Activated T-helper 1 cell treated with Interleukin-2 at 50 U/mL for 16 hours (primary cell): Measurements from ENCODE around the gene EDAR.

Experiments used
- DNase-seq: peaks from one replicate; pipeline ENCODE4 v3.0.0-alpha.2; 2020; ENCODE audit warnings: low read depth

EDAR gene

DNA sequence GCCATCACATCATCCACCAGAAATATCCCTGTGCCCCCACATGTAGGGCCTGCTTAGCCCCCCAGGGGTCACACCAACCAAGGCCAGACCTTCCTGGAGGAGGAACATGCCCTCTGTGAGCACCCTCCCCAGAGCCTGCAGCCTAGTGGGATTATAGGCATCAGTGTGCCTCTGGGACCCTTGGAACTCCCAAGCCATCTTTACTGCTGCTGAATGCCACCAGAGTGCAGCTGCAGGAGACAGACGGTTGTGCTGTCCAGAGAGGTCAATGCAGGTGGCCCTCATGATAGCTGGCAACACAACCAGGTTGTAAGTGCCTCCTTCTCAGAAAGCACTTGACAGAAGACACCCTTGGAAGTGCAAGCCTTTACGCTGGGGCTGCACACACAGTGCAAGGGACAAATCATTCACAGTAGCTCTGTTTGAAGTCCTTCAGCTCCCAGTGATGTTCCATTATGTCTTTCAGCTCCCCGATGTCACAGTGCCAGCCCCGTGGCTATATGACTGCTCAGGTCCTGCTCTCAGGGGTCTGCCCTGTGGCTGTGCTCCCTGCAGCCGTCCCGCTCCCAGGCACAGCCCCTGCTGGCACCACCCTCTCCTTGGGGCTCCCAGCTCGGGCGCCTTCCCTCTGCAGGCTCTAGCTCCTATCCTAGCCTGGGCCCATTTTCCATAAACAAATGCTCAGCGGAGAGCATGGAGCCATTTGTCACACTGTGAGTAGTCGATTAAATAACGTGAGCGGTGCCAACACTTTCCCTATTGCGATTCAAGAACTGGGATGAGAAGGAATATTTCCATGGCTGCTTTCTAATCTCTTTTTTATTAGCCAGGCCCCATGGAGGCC is 65.1 kb downstream of the EDAR start:
- DNase-seq, result no peak

DNA sequence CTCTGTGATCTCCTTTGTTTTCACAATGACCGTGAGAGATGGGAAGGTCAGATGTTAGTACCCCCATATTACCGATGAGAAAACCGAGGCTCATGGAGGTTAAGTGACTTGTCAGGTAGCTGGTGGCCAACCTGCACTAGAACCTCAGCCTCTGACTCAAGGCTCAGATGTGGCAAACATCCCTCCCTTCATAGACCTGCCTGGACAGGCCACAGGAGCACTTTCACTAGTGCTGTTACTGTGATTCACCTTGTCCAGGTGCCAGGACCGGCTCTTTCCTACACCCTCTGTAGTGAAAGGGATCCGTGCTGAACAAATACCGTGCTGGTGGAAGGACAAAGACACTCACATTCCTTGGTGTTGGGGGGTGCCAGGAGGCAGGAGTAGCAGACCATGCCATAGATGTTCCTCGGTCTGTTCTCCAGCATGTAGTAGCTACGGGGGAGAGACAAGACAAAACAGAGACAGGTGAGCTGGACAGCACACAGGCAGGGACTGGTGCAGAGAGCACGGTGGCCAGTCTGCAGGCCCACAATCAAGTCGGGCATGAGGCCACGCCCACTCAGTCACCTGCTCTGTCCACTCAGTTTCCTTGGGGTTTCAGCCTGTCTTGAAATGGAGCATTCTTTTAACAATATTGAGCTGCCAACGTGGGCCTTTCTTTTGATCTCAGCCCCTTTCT is 65.9 kb downstream of the EDAR start:
- DNase-seq, result no peak

DNA sequence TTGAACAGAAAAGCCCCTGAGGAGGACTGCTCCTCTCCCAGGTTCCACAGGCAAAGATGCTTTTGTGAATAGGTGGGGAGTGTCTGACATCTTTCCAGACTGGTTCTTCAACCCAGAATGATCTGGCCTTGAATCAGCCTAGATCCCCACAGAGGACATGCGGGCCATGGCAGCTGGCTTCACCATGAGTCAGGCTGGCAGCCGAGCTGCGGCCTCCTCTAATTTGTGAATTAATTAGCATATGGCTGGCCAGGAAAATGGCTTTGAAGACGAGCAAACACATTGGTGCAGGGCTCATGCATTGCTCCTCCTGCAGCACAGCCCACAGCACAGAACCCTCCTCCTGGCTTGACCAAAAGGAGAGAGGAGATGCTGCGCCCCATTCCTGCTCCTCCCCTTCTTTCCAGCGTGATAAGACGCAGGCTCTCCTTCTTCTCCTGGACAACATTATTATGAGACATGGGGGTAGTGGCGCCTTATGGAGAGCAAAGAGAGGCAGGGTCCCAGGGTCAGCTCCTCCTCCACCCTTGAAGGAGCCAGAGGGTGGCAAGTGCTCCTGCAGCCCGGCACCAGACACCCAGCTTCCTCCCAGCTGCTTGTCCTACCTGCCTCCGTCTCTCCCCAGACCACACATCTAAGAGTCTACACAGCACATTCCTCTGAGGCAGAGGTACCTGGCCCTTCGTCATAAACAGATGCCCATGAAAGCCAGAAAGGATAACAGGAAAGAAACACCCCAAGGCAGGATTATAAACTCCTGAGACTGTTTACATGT is 66.7 kb downstream of the EDAR start:
- no peak for DNase-seq

DNA sequence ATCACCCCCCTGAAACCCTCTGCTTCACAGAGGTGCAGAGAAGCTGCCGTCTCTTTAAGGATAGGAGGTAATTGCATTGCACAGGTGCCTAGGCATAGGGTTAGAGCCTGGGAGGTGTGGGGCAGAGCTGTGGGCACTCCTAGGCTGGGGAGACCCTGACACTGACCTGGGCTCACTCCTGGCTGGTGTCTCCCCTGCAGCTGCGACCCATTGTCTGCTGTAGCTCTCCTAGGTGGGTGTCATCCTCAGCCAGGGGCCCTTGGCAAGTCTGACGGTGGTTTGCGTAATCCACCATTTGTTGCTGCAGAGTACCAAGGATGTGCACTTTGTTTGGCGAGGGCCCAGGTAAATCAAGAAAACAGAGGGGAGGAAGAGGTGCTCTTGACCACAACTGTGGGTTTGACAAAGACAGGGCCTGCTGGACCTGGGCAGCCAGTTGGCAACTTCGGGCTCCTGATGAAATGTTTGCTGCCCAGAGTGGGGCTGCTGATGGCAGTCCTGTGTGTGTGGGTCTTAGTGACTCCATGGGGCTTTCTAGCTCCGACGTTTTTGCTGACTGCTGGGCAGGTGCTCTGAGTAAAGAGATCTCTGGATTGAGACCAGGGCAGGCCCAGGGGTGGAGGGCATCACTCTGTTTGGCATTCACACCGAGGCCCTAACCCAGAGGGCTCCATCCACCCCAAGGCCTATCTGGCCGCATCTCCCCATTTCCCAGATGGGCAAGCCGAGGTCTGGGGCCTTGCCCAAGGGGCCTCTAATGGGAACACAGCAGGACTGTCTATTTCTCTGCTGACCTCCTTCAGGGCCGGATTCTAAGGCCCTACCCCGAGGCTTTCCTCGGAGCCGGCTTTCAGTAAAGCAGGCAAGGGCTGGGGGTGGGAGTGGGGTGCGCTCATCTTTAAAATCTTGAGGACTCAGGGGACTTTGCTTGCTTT is 67.7 kb downstream of the EDAR start:
- DNase-seq, result no peak

DNA sequence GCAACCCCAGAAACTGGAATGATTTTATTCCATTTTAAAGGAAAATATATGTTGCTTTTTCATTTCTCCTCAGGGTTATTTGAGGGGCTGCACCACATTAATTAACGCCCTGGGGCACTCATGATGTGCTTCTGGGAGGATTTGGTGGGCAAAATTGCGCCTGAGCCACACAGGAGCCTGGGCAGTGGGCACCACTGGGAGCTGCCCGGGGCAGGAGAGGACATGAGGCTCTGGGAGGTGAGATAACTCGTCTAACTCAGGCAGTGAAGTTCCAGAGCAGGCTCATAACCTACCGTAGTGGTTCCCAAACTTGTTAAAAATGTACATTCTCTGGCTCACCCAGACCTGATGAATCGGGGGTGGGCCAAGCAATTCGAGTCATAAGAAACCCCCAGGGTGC is 68.3 kb downstream of the EDAR start:
- no peak for DNase-seq

DNA sequence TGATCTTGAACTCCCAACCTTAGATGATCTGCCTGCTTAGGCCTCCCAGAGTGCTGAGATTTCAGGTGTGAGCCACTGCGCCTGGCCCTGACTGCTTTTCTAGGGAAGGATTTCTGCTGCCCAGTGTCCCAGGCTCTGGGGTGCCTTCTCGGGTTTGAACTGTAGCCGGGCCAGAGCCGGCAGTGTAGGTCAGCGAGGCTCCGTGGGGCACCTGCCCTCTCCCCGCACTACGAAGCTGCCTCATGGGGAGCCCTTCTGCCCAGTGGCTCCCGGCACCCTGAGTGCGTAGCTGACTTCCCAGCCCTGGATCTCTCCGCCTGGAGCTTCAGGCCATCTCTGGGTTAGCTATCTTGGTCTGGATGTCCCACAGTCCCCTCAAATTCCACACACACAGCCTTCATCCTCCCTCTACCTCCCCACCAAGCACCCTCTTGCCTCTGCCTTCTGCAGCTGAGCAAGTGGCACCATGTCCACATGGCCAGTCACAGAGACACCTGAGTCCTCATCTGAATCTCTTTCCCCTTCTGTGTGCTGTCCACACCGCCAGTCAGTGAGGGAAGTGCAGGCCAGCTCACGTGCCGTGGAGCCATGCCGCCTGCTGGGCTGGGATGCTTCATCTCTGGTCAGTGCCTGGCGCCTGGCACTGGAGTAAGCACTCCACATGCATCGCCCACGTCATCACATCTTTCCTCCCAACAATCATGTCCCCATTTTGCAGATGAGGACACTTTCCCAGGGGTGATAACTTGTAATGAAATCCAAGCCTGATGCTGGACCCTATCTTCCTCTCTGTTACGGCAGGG is 69.2 kb downstream of the EDAR start:
- DNase-seq, result no peak

DNA sequence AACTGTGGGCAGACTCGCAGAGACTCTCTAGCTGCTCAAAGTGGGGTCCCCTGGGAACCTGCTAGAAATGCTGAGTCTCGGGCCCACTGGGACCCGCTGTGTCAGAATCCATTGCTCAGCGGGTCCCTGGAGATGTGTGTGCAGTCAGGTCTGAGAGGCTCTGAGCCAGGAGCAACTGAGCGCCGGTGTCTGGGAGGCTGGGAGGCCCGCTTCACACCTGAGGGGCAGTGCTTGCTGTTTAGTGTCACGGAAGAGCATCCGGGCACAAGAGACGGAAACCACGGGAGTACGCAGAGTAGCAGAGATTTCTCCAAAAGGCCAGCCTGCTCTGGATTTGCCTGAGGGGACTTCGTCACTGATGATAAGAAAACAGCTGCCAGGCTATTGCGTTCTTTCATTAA is 70.1 kb downstream of the EDAR start:
- no peak for DNase-seq

DNA sequence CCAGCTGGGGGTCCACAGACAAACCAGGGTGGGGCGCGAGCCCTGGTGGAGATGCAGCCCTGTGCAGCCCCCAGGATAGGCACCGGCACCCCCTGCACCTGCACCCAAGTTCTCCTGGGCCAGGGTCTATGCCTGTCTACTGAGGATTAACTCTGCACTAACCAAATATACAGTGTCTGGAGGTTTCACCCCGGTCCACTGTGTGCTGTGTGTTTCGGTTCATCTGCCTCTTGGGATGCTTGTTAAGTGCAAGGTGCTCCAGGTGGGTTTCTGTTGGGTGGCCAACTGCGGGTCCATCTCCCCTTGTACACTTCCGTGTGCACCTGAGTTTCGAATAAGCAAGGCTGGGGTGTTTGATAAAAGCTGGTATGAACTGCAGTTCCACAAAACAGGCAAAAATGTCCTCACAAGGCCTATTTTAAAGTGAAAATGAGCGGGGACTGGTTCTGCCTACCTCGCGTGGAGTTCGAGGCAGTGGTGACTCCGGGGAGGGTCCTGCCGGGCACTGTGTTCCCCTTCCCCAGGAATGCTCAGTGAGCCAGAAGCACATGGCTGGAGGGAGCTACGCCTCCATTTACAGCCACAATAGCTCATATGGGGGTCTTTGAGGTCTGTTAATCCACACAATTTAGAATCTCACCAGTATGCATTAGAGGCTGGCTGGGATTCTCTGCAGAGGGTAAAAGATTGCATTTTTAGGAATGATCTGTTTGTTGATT is 70.7 kb downstream of the EDAR start:
- no peak for DNase-seq

DNA sequence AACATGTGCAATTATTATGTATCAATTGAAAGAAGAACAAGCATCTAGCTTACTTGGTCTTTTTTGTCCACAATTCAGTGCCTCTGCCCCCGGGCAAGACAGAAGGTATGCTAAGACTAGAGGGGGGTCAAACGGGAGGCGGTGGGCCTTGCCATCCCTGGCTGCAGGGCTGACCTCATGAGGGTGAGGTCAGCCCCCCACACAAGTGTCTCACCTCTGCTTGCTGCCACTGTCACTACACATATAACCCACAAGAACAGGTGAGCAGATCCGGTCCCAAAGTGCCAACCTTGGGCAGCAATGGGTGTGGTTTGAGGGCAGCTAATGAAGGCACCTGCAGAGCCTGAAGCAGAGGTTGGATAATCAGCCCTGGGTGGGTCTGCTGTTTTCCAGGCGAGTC is 71.5 kb downstream of the EDAR start:
- DNase-seq, result no peak

DNA sequence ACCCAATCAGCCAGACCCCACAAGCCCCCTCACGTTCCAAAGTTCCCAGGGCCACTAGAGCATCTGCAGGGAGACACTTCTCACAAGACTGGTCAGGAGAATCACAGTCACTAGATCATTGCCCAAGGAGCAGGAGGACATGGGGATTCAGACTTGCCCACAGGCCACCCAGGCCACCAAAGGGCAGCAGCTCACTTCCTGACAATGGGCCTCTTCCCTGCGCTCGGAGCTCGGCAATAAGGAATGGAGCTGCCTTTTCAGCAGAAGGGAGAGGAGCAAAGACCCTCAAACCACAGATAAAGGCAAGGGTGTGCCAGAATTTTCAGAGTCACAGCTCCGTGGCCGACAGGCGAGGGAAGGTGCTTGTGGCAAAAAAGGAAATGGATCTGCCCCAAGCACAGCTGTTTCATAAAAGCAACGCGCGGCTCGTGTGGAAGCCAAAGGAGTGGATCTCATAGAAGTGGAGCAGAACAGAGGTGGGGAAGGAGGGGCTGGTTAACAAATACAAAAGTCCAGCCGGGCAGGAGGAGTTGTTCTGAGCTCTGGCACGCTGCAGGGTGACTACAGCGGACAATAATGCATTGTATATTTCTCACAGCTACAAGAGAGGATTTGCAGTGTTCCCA is 72.1 kb downstream of the EDAR start:
- no peak for DNase-seq

DNA sequence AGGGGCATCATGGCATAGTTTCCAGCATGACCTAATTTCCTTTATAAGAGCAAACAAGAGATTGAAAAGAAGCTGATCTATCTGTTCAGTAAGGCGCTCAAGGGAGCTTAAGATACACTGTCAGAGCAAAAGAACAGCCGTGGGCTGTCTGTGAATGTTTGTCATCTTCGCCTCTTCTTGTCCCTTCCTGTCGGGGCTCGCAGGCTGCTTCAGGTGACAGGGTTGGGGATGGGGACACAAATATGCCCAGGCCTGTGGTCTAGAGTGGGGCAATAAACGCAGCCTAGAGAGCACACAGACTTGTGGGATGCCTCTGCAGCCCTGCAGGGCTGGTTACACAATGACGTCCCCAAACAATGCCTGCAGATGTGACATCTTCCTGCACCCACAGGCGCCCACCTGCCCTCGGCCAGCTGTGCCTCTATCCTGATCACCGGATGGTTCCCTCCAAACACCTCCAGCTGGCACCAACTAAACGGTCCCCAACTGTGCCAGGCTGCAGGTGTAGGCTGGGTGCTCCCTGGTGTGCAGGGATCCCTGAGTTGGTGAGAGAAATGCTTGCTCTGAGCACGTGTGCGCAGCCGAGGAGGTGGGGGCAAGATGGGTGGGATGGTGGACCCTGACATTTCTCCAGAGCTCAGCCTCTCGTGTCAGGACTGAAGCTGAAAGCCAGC is 72.8 kb downstream of the EDAR start:
- no peak for DNase-seq

DNA sequence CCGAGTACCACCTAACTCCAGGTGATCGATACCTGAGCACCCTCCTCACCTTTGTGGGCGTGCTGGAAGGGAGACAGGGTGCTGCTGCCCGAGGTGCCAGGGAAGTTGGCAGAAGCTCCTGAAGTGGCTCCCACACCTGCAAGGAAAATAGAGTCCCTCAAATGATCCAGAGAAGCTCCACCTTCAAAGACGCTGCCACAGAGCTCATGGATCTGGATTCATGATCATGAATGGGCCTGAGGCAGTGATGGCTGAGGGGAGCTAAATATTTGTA is 76.5 kb downstream of the EDAR start:
- DNase-seq, result no peak

DNA sequence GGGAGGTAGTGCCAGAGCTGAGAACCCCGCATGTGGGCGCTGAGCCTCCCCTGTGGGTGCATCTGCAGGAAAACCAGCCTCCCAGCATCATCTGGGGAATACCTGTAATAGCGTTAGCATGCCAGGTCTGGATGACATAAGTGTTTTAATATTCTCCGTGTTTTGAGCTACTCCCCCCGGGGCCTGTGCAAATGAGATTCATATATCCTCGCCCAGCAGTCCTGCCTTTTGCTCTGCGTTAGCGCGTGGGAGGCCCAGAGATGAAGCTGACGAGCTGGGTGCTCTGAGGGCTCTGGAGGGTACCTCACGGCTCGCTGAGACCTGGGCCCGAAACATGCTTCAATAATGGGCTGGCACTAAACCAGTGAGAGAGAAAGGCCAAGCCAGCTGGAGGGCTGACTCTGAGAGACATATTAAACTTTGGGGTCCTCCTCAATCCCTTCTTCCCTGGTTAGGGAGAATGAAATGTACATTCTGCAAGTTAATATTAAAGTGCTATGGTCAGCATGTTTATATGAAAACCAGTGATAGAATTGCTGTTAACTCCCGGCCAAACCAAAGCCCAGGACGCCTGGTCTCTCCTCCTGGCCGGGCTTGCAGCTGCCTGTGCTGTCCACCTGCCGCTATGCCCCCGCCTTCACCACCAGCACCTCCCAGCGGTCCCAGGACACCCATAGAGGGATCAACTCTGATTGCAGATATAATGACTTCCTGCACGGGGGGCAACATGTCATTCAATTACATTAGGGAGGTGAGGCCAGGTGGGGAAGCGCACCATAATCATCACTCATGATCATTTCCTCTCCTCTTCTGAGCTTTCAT is 77.0 kb downstream of the EDAR start:
- no peak for DNase-seq

DNA sequence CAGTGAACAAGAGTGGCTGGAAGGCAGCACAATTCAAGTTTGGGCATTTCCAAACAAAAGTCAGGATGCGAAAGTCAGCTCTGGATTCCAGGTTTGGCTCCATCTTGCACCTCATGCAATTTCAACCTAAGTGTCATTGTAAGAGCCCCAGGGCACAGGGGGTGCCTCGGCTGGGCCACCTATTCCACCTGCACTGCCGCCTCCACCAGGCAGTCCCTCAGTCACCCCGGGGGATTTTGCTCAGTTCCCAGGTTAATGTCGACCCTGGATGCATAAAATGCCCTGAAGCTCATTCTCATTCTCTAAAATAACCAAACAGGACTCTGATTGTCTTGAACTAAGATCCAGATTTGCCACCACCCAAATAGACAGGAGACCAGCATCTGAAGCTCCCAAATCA is 77.6 kb downstream of the EDAR start:
- no peak for DNase-seq

DNA sequence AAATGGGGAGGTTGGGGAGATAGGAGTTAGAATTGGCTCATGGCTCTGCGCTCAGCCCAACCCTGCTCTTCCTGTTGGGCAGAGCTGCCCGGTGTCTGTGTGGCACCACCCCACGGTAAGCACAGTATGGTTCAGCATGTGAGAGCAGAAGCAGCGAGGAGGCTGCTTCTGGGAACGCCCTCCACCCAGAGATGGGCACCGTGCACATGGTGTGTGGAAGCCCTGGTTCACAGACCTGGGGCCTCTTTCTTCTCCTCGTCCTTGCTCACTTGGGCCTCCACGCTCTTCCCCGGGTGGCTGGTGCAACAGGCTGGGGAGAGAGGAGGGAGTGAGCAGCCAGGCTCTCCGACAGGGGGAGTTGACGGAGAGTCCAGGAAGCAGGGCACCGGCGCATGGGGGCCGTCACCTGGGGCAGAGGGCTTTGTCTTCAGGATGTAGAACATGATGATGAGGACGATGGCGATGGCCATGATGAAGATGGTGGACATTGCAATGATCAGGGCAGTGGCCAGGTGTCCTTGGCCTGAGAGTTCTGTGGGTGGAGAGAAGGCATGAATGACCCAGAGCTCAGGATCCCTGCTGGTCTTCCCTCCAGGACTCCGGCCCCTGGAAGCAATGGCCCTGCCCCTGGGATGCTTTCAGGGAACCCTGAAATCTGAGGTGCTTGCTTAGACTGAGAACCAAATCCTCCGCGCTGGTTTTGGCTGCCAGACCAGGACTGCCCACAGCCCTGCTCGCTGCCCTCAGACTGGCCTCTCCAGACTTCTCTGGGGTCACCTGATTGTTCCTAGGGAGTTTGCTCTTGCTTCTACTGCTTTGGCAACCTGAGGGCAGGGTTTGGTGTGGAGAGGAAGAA is 78.3 kb downstream of the EDAR start:
- no peak for DNase-seq

DNA sequence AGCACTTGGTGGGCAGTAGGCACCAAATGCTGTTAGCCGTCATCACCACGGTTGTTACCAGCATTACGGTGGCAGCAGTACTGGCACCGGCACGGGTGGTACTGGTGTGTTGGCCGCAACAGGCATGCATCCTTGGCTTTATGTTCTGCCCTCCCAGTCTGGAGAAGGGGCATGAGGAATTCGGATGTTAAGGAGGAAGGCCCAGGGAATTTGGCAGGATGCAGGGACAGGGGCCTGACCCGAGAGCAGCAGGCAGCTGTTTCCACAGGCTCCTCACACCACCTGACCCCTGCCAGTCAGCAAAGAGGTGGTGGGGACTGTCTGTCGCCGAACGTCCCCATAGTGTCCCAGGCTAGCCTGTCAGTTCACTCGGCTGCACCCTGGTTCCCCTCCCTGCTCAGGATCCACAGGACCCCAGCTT is 79.0 kb downstream of the EDAR start:
- DNase-seq, result no peak

DNA sequence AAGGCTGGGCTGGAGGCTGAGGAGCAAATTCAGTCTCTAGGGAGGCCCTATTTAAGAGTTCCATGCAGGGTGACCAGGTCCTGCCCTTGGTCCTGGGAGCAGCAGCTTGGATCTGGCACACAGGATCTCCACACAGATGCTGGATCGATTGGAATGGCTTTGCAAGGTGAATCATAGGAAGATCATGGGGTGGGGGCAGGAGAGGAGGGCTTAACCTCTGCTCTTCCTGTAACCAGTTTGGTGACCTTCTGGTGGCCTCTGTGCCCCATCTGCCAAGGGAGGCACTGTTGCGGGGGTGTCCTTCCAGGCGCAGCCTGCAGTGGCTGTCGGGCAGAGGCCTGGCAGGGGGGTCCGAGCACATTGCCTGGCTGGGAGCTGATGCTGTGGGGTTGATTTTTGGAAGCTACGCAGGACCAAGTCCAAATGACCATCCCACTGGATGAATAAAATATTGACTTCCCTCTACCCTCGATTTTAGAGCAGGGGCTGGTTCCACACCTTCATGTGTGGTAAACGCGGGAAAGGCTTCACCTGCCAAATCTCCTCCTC is 79.7 kb downstream of the EDAR start:
- no peak for DNase-seq
